HL-60 (cell line): Measurements from ENCODE around the gene C16orf86.

Experiments used
- GABPA ChIP-seq: IDR thresholded peaks from 2 replicates; pipeline ENCODE4 v1.6.1; 2012; ENCODE audit warnings: low read depth
- TF ChIP-seq, protein P1 (sequence below): IDR thresholded peaks from one replicate; pipeline ENCODE4 v1.5.1; 2011; ENCODE audit warnings: low read length, control low read depth, inconsistent platforms; ENCODE audit not compliant: insufficient read depth
- TF ChIP-seq, protein P2 (sequence below): IDR thresholded peaks from 2 replicates; pipeline ENCODE4 v1.6.1; 2012; ENCODE audit warnings: low read depth; ENCODE audit not compliant: insufficient replicate concordance

DNA sequence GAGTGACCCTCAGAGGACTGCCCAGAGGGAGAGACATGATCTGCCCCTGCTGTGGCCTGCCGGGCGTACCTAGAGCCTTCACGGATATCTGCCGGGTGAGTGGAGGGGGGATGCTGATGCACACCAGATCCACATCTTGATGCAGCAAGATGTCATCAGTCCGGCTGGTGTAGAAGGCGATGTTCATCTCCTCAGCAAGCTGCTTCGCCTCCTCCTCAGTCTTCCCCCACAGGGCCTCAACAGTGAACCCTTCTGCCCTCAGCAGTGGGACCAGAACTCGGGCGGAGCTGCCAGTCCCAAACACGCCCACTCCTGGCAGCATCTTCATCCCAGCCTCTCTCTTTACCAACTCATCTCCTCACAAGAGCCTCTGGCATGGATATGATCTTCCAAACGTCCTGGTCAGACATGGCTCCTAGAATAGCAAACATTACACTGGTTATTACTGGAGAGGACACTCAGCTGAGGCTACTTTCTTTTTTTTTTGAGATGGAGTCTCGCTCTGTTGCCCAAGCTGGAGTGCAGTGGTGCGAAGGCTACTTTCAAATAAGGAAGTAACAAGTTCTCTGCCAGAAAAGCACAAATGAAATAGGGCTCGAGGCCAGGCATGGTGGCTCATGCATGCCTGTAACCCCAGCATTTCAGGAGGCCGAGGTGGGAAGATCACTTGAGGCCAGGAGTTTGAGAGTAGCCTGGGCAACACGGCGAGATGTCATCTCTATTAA lies 18.9 kb downstream of the C16orf86 start:
- TF ChIP-seq, protein P1, sequence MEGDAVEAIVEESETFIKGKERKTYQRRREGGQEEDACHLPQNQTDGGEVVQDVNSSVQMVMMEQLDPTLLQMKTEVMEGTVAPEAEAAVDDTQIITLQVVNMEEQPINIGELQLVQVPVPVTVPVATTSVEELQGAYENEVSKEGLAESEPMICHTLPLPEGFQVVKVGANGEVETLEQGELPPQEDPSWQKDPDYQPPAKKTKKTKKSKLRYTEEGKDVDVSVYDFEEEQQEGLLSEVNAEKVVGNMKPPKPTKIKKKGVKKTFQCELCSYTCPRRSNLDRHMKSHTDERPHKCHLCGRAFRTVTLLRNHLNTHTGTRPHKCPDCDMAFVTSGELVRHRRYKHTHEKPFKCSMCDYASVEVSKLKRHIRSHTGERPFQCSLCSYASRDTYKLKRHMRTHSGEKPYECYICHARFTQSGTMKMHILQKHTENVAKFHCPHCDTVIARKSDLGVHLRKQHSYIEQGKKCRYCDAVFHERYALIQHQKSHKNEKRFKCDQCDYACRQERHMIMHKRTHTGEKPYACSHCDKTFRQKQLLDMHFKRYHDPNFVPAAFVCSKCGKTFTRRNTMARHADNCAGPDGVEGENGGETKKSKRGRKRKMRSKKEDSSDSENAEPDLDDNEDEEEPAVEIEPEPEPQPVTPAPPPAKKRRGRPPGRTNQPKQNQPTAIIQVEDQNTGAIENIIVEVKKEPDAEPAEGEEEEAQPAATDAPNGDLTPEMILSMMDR, result no peak
- no peak for TF ChIP-seq GABPA
- TF ChIP-seq, protein P2, sequence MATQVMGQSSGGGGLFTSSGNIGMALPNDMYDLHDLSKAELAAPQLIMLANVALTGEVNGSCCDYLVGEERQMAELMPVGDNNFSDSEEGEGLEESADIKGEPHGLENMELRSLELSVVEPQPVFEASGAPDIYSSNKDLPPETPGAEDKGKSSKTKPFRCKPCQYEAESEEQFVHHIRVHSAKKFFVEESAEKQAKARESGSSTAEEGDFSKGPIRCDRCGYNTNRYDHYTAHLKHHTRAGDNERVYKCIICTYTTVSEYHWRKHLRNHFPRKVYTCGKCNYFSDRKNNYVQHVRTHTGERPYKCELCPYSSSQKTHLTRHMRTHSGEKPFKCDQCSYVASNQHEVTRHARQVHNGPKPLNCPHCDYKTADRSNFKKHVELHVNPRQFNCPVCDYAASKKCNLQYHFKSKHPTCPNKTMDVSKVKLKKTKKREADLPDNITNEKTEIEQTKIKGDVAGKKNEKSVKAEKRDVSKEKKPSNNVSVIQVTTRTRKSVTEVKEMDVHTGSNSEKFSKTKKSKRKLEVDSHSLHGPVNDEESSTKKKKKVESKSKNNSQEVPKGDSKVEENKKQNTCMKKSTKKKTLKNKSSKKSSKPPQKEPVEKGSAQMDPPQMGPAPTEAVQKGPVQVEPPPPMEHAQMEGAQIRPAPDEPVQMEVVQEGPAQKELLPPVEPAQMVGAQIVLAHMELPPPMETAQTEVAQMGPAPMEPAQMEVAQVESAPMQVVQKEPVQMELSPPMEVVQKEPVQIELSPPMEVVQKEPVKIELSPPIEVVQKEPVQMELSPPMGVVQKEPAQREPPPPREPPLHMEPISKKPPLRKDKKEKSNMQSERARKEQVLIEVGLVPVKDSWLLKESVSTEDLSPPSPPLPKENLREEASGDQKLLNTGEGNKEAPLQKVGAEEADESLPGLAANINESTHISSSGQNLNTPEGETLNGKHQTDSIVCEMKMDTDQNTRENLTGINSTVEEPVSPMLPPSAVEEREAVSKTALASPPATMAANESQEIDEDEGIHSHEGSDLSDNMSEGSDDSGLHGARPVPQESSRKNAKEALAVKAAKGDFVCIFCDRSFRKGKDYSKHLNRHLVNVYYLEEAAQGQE, result no peak
